HUDEP-2 (cell line): ENCODE results near the gene POLL.
A peak's percentile ranks its signal among the peaks of the same experiment; 100 is the strongest.

ENCODE experiments used
- DNase-seq, 76 experiments: peaks; one replicate each; lab custom pipeline; 2025; ENCODE audit not compliant: unreplicated experiment in 76 of 76; lab: John Stamatoyannopoulos, UW

POLL gene

GRCh38 chr10:101575580-101576210 lies 12.4 kb downstream of the POLL start:
- peak in 74 of 76 experiments; percentile 29 to 94 (median 76) for DNase-seq

DNA sequence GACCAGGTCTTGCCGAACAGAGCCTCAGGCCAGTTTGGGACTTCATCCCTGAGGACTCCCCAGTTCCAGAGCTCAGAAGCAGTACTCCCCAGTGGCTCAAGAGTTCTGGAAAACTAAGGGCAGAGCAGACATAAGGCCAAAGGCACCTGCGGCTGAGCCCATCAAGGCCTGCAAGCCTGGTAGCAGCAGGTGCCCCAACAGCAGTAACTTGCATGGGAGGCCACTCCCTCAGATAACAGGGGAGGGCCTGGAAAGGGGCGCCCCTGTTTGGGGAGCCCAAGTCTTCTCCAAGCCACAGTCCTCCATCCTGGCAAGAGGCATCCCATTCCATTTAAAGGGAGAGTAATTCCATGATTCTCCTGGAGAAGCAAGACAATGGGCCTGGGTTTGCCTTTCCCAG lies 13.0 kb downstream of the POLL start:
- DNase-seq: no peak

- DNase-seq: no peak
Measured at GRCh38 chr10:101573885-101574753, 13.9 kb downstream of the POLL start.

DNA sequence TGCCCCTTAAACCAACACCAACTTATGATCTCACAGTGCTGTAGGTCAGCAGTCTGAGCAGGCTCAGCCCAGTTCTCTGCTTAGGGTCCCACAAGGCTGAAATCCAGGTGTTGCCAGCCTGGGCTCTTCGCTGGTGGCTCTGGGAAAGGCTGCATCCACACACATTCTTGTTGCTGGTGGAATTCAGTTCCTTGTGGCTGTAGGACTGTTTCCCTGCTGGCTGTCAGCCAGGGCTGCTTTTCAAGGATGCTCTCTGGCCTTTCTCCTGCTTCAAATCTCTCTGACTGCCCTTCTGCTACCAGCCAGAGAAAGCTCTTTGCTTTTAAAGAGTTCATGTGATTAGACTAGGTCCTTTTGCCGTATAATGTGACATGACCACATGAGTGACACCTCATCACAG lies 15.3 kb downstream of the POLL start:
- no peak for DNase-seq

DNA sequence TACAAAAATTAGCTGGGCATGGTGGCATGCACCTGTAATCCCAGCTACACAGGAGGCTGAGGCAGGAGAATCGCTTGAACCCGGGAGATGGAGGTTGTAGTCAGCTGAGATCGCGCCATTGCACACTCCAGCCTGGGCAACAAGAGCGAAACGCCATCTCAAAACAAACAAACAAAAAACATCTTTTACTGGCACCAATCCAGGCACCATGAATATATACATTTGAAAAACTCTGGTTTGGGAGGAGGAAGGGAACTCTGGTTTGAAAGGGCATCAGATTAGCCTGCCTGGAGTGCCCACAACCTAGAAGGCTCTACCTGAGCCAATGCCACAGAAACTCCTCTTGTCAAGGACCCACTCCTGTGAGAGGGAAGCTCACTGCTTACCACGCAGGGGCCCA lies 15.9 kb downstream of the POLL start:
- DNase-seq: peak in 2 of 76 experiments; percentile 2 to 6

GRCh38 chr10:101571271-101571925 lies 16.7 kb downstream of the POLL start:
- no peak for DNase-seq

GRCh38 chr10:101570428-101571270 lies 17.4 kb downstream of the POLL start:
- peak in 37 of 76 experiments; percentile 8 to 93 (median 43) for DNase-seq

DNA sequence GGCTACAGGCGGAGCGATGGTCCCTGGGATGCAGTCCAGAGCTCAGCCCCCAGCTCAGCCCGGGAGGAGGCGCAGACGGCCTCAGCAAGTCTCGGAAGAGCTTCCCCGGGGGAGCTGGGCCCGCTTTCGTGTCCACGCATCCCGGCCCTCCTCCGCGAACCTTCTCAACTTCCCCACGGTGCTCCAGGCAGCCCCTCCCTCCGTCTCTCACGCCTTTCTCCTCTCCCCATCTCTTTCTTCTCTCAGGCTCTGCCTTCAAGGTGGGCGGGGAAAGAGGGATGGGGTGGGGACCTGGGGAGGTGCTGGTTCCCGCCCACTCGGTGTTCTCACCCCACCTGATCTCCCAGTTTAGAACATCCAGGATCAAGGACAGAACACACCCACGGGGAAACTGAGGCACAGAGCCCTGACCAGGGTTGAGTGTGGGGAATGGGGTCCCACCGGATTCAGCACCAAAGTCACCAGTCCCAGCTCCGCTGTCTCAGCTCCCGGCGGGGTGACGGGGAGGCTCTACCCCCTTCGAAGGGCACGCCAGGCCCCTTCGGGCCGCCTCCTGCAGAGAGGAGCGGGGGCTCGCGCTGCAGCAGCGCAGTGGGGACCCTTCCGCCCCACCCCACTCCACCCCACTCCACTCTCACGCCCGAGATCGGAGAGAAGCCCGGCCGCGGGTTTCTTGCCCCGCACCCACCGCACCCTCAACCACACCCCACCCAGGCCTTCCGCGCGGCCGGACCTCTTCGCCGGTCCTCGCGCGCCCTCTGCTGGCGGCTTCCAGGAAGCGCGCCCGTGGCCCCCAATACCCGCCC lies 18.2 kb downstream of the POLL start:
- peak in 65 of 76 experiments; percentile 6 to 86 (median 62) for DNase-seq

GRCh38 chr10:101569323-101569621 lies 18.8 kb downstream of the POLL start:
- no peak for DNase-seq

DNA sequence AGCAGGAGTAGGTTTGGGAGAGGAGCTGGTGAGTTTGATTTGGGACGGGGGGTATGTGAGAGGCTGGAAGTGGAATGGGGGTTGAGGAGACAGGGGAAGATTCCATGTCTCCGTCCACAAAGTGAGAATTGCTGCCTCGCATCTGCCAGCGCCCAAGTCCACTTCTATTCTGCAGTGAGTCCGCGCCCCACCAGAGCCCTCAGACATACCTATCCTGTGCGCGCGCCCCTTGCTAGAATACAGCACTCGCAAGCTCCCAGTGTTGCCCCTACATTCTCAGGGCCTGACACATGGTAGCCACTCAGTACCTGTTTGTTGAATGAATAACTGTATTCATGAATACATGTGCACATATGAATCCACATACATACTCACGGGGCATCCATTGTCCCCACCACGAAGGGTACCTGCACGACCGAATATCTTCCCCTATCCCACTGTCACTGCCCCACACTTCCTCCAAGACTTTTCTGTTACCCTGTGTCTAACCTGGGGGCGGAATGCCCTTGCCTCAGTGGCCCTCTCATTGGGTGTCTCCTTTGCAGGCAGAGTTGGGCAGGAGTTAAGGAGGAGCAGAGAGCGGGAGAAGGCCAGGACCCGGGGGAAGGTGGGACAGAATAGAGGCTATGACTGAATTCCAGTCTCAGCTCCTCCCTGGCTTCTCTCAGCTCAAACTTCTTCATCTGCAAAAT lies 19.9 kb downstream of the POLL start:
- no peak for DNase-seq

- DNase-seq: no peak
Measured at GRCh38 chr10:101567165-101568006, 20.7 kb downstream of the POLL start.

DNA sequence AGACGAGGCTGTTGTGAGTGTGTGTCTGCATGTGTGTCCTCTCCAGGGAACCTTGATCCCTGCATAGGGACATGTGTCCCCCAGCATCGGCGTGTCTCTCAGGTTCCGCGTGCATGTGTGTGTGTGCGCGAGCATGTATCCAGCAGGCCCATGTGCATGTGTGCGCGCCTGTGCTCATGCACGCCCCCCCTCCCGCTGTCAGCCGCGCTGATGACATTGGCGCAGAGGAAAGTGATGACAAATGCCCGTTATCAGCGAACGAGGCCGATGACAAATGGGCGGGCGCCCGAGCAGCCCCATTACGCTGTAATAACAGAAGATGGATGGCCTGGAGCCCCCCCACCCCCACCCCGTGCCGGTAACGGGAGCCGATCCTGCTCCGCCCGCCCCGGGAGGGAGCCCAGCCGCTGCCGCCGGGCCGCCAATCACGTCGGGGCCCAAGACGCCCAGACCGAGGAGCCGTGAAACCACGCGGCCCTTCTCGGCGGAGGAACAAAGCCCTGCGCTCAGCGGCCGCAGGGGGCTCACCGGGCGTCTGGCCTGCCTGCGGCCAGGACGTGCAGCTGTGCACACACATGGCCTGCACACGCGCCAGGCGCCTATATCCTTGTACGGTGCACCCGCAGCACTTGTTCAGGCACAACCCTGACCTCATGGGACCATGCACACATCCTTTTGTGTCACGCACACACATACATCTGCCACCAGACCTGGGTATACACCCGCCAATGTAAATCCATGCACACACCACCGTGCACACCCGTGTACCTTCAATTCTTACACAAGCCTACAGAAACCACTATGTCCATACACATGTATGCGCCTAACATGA lies 21.5 kb downstream of the POLL start:
- DNase-seq: peak in 4 of 76 experiments; percentile 9 to 33 (median 14)

DNA sequence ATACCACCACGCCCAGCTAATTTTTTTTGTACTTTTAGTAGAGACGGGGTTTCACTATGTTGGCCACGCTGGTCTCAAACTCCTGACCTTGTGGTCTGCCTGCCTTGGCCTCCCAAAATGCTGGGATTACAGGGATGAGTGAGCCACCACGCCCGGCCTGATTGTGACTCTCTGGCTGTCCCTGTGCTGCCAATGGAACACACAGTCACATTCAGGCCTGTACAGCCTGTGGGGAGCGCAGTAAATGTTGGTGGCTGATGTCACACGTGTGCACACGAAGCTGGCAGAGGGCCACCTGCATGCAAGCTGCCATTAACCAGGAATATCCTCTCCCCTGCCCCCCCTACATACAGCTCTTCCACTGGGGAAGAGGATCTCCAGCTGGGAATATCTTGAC lies 22.1 kb downstream of the POLL start:
- no peak for DNase-seq

DNA sequence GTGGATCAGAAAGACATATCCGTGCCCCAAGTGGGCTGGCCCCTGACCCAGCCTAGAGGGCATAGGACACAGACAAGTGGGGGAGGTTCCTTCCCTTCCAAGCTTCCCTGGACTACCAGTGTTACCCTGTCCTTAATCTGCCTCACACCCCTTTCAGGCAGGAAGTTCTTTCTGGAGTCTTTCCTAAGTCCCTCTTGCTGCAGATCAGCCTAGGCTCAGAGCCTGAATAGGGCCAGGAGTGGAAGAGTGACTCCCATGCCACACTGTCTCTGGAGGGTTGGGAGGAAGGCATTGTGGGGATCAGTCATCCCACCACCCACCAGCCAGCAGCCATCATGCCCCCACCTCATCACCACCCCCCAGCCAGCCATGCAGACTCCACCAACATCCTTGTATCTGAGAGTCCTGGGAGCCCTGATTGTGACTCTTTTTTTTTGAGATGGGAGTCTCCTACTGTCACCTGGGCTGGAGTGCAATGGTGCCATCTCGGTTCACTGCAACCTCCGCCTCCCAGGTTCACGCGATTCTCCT lies 22.6 kb downstream of the POLL start:
- DNase-seq: no peak

- no peak for DNase-seq
Measured at GRCh38 chr10:101564490-101564991, 23.5 kb downstream of the POLL start.

DNA sequence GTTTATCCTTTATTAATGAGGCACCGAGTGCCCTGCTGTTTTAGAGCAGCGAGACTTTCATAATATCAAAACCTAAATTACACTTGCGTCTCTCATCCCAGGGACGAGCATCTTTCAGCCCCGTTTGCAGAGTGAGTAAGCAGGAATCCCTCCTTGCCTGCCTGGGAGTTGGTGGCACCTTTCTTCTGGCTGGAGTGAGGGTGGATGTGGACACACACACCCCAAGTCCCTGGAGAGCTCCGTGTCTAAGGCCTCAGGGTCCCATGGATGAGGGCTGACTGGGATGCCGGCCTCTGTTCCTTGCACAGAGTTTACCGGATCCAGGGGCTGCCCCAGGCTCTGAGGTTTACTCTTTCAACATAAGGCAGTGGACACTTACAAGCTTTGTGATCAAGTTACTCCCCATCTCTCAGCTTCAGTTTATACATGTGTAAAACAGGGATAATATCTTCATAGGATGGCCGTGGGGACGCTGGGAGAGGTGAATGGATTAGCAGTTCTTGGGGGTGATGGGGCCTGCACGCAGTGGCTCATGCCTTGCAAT lies 24.5 kb downstream of the POLL start:
- DNase-seq: no peak

- DNase-seq: no peak
Measured at GRCh38 chr10:101563007-101563406, 25.1 kb downstream of the POLL start.
